GM12878 (cell line): ENCODE results near the gene PCP2. TPM values are rescaled to one million over a fixed set of nuclear protein-coding genes. Genes with fewer than 3 reads are reported as not detected.

ENCODE experiments used
- ATAC-seq: fragments of 200-7000 bp; cut with Tn5 transposase; 3 replicates; pipeline ENCODE4 v1.9.1; 2020; ENCODE audit warnings: mild to moderate bottlenecking, moderate library complexity
- BruUV-seq: library from RNA; stranded (reverse); fragments of 400-500 nt; replicated peaks from 2 replicates; lab custom pipeline; 2021; lab: Mats Ljungman, UMichigan
- CTCF ChIA-PET: fragments of 300-600 bp; sonication (Branson Sonifier 250); formaldehyde crosslinking; extraction: SDS; loops from one replicate; lab custom pipeline; 2021; ENCODE audit warnings: inconsistent platforms; lab: Yijun Ruan, JAX
- POLR2A ChIA-PET: fragments of 350-600 bp; formaldehyde crosslinking; extraction: SDS; loops from one replicate; lab custom pipeline; 2021; ENCODE audit warnings: inconsistent platforms; lab: Charles Lee
- RAD21 ChIA-PET: fragments of 300-600 bp; sonication (Branson Sonifier 250); formaldehyde crosslinking; loops from one replicate; lab custom pipeline; 2023; ENCODE audit warnings: antibody characterized with exemption; ENCODE audit not compliant: unreplicated experiment; lab: Charles Lee
- SMC1A ChIA-PET: fragments of 300-600 bp; sonication (Branson Sonifier 250); formaldehyde crosslinking; loops from one replicate; lab custom pipeline; 2023; ENCODE audit not compliant: unreplicated experiment, uncharacterized antibody; lab: Charles Lee
- DNase-seq: peaks from one replicate; pipeline ENCODE4 v3.0.0-alpha.2; 2011; ENCODE audit warnings: low read depth, low spot score
- FAIRE-seq: peaks from 3 replicates; lab custom pipeline; 2011; peaks lifted over from hg19 to GRCh38; lab: Jason Lieb, UNC
- H2AFZ ChIP-seq: 2 replicates; pipeline ENCODE4 v1.6.0; 2011; ENCODE audit warnings: low read depth, low read length, control low read depth; ENCODE audit not compliant: control insufficient read depth
- H3K27ac ChIP-seq: 2 replicates; pipeline ENCODE4 v1.5.1; 2011; ENCODE audit warnings: control low read depth; ENCODE audit not compliant: control insufficient read depth, insufficient read depth
- H3K27me3 ChIP-seq, 2 experiments: replicated peaks in 1 of 2; 2 replicates each; pipeline versions ENCODE4 v1.6.0 to v1.6.1; 2011; ENCODE audit warnings: low read length in 1 of 2; ENCODE audit not compliant: control insufficient read depth in 2 of 2, insufficient read depth in 2 of 2
- H3K36me3 ChIP-seq, 2 experiments: 2 replicates each; pipeline ENCODE4 v1.5.1; 2011; ENCODE audit warnings: low read length in 1 of 2; ENCODE audit not compliant: control insufficient read depth in 2 of 2, insufficient read depth in 2 of 2
- H3K4me1 ChIP-seq: 2 replicates; pipeline ENCODE4 v1.6.1; 2011; ENCODE audit warnings: mild to moderate bottlenecking, low read length, moderate library complexity, mixed read lengths; ENCODE audit not compliant: control insufficient read depth, insufficient read depth
- H3K4me2 ChIP-seq: 2 replicates; pipeline ENCODE4 v1.6.0; 2011; ENCODE audit warnings: control low read depth; ENCODE audit not compliant: control insufficient read depth, insufficient read depth
- H3K4me3 ChIP-seq: fragments of 200-600 bp; sonication (generic); 2 replicates; pipeline ENCODE4 v1.5.1; 2016
- H3K79me2 ChIP-seq: 2 replicates; pipeline ENCODE4 v1.6.0; 2011; ENCODE audit warnings: low read length; ENCODE audit not compliant: control insufficient read depth, insufficient read depth
- H3K9ac ChIP-seq: 2 replicates; pipeline ENCODE4 v1.8.0; 2011; ENCODE audit warnings: low read length, control low read depth, mixed read lengths; ENCODE audit not compliant: control insufficient read depth, insufficient read depth
- H3K9me3 ChIP-seq: replicated peaks from 3 replicates; pipeline ENCODE4 v1.5.1; 2011; ENCODE audit warnings: mild to moderate bottlenecking, low read length; ENCODE audit not compliant: control insufficient read depth, insufficient read depth
- H4K20me1 ChIP-seq: 2 replicates; pipeline ENCODE4 v1.6.0; 2011; ENCODE audit not compliant: control insufficient read depth, insufficient read depth
- ASH2L ChIP-seq: fragments of 300-600, 200-600 bp; sonication (generic); IDR thresholded peaks from 2 replicates; pipeline ENCODE4 v1.6.1; 2017; ENCODE audit warnings: low read depth, mild to moderate bottlenecking, borderline replicate concordance
- CHD1 ChIP-seq: IDR thresholded peaks from 2 replicates; pipeline ENCODE4 v1.6.1; 2012; ENCODE audit warnings: low read depth, low read length, improper control_type of control experiment
- LARP7 ChIP-seq: fragments of 450-650 bp; IDR thresholded peaks from 2 replicates; pipeline ENCODE4 v1.6.1; 2017; ENCODE audit warnings: mild to moderate bottlenecking
- NFXL1 ChIP-seq: fragments of 450-650 bp; IDR thresholded peaks from 2 replicates; pipeline ENCODE4 v1.6.1; 2017; ENCODE audit warnings: antibody characterized with exemption, mild to moderate bottlenecking, borderline replicate concordance
- NKRF ChIP-seq: fragments of 450-650 bp; conservative IDR thresholded peaks from 2 replicates; pipeline ENCODE4 v1.6.1; 2017; ENCODE audit warnings: mild to moderate bottlenecking, moderate library complexity
- PML ChIP-seq: IDR thresholded peaks from 2 replicates; pipeline ENCODE4 v1.6.1; 2012; ENCODE audit warnings: low read length, inconsistent platforms
- RAD21 ChIP-seq: IDR thresholded peaks from 2 replicates; pipeline ENCODE4 v1.6.1; 2011; ENCODE audit warnings: mild to moderate bottlenecking, low read depth, low read length, moderate library complexity; ENCODE audit not compliant: insufficient read depth
- RUNX3 ChIP-seq: IDR thresholded peaks from 2 replicates; pipeline ENCODE4 v1.6.1; 2012; ENCODE audit warnings: low read length, inconsistent platforms
- TAF1 ChIP-seq: IDR thresholded peaks from 2 replicates; pipeline ENCODE4 v1.6.1; 2011; ENCODE audit warnings: mild to moderate bottlenecking, low read depth, low read length, borderline replicate concordance
- ZNF687 ChIP-seq: fragments of 450-650 bp; IDR thresholded peaks from 2 replicates; pipeline ENCODE4 v1.6.1; 2017; ENCODE audit warnings: mild to moderate bottlenecking, moderate library complexity
- ZZZ3 ChIP-seq: IDR thresholded peaks from 2 replicates; pipeline ENCODE4 v1.6.1; 2011; ENCODE audit warnings: low read depth; ENCODE audit not compliant: control insufficient read depth, insufficient read length
- WGBS: methylation state at CpG from one replicate; pipeline ENCODE4 v1.1.6; 2016; ENCODE audit warnings: low lambda C conversion rate; ENCODE audit not compliant: insufficient replicate concordance, insufficient coverage; ENCODE audit errors: missing lambda C conversion rate; 5-methylcytosine and 5-hydroxymethylcytosine counted together
- in situ Hi-C: fragments of 300-500 bp; cut with MboI; formaldehyde crosslinking; loops from 9 replicates; pipeline ENCODE4 v1.14.3; 2018; ENCODE audit warnings: mixed read lengths
- intact Hi-C: fragments of 100-400 bp; cut with micrococcal nuclease; formaldehyde crosslinking; loops from one replicate; pipeline ENCODE4 v1.14.2; 2022; ENCODE audit not compliant: unreplicated experiment
- polyA plus RNA-seq, 11 experiments: library from polyadenylated mRNA; depleted of rRNA in 4 of 11; unstranded in 6 of 11; stranded (reverse) in 5 of 11; fragments of >200 nt; fragmentation: Nextera tagmentation in 4 of 11; fragmentation: Illumina TruSeq in 1 of 11; extraction: Ambion mirVana in 4 of 11; extraction: Trizol in 1 of 11; gene quantifications; 1 replicate in 1 of 11; 2 replicates in 10 of 11; pipeline versions ENCODE4 v1.2.1 to v1.2.3, GENCODE V29; 2011 to 2016; ENCODE audit warnings: inconsistent platforms in 2 of 11, missing spikeins in 2 of 11, low read depth in 1 of 11
- total RNA-seq, 4 experiments: library from RNA; depleted of rRNA in 3 of 4; stranded (reverse); fragments of >200 nt in 3 of 4; fragmentation: Illumina TruSeq in 1 of 4; extraction: Trizol in 1 of 4; gene quantifications; 2 replicates each; pipeline versions ENCODE4 v1.2.1 to v1.2.3, GENCODE V29; 2013 to 2021
- TF ChIP-seq, protein P1 (sequence below): IDR thresholded peaks from 2 replicates; pipeline ENCODE4 v1.6.1; 2012; ENCODE audit warnings: low read depth, low read length, improper control_type of control experiment
- TF ChIP-seq, protein P2 (sequence below): IDR thresholded peaks from 2 replicates; pipeline ENCODE4 v1.6.1; 2011; ENCODE audit warnings: low read depth, mild to moderate bottlenecking, low read length, moderate library complexity, borderline replicate concordance; ENCODE audit errors: extremely low read depth
- TF ChIP-seq, protein P3 (sequence below): fragments of 150-350 bp; IDR thresholded peaks from 2 replicates; pipeline ENCODE4 v1.6.1; 2014; ENCODE audit warnings: mild to moderate bottlenecking, low read depth, low read length

PCP2 gene
- total and polyA plus RNA-seq, 10 of the 15 experiments (the other 5 are each of a cell fraction or from before 2014, with no cell fraction given) = 0.10 to 0.62 (median 0.31) TPM; not detected in 5

DNA sequence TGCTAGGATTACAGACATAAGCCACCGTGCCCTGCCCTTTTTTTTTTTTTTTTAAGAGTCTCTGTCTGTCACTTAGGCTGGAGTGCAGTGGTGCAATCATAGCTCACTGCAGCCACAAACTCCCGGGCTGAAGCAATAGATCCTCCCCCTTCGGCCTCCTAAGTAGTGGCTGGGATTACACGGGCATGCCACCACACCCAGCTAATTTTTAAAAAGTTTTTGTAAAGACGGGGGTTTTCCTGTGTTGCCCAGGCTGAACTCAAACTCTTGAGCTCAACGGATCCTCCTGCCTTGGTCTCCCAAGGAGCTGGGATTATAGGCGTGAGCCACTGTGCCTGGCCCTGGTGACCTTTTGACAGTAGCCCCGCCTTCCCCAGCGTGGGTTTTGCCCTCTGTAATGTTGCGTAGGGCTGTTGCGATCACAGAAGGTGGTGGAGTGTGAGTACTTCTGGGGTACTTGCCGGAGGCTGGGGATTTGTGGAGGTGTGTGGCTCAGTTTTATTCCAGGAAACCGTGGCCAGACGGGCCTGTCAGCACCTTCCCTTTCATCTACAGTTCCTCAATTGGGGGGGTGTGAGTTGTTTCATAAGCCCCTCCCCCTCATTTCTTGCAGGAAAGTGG is 23.7 kb upstream of the PCP2 start:
- WGBS = 56% methylated on average over 14 of the region's 14 CpGs
- Histone ChIP-seq H3K36me3 (no peaks in the 10 kb centered on the region), H4K20me1 (no peaks in the 10 kb centered on the region), H3K9me3 (no peaks in the 10 kb centered on the region), H2AFZ (peak overlapping the region; percentile 51), H3K4me1 (peaks cover 19% of the 10 kb centered on the region), H3K79me2 (no peaks in the 10 kb centered on the region), H3K27me3 (no peaks in the 10 kb centered on the region), H3K4me2 (peak overlapping the region; percentile 70; the same call in 1 of the 2 replicates), H3K9ac (no peak overlapping the region), H3K27ac (no peak overlapping the region), H3K4me3 (no peak overlapping the region)
- CTCF ChIA-PET = interaction anchor here (1.1 to 1.2 kb wide), 2 partner anchors 23 to 24 kb away, joined by 3 to 5 read pairs; partner anchors contain the start of gene TRAPPC5
- intact Hi-C loops (no loop called here), in situ Hi-C loops (no loop called here)
- BruUV-seq = no TSS peak
- RAD21 ChIA-PET = interaction anchor here (0.6 to 1.1 kb wide), 3 partner anchors 89 to 142 kb away, joined by 3 to 5 read pairs (median 3); no protein-coding TSS in a partner anchor
- SMC1A ChIA-PET = interaction anchor here (0.6 to 1.1 kb wide), 4 partner anchors 20 to 142 kb away, joined by 3 read pairs; no protein-coding TSS in a partner anchor
- POLR2A ChIA-PET = interaction anchor here (0.8 kb wide), 1 partner anchor 19 kb away, joined by 4 read pairs; no protein-coding TSS in a partner anchor
- DNase-seq (no peak), FAIRE-seq (no peak), ATAC-seq (no peak)
- TF ChIP-seq RAD21 (no peak), ASH2L (no peak), RUNX3 (no peak), NKRF (no peak), LARP7 (no peak), CHD1 (no peak), PML (no peak), TAF1 (no peak), ZNF687 (no peak), ZZZ3 (no peak), NFXL1 (no peak)
- TF ChIP-seq, protein P1, sequence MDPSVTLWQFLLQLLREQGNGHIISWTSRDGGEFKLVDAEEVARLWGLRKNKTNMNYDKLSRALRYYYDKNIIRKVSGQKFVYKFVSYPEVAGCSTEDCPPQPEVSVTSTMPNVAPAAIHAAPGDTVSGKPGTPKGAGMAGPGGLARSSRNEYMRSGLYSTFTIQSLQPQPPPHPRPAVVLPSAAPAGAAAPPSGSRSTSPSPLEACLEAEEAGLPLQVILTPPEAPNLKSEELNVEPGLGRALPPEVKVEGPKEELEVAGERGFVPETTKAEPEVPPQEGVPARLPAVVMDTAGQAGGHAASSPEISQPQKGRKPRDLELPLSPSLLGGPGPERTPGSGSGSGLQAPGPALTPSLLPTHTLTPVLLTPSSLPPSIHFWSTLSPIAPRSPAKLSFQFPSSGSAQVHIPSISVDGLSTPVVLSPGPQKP = no peak
- TF ChIP-seq, protein P2, sequence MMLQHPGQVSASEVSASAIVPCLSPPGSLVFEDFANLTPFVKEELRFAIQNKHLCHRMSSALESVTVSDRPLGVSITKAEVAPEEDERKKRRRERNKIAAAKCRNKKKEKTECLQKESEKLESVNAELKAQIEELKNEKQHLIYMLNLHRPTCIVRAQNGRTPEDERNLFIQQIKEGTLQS = no peak
- TF ChIP-seq, protein P3, sequence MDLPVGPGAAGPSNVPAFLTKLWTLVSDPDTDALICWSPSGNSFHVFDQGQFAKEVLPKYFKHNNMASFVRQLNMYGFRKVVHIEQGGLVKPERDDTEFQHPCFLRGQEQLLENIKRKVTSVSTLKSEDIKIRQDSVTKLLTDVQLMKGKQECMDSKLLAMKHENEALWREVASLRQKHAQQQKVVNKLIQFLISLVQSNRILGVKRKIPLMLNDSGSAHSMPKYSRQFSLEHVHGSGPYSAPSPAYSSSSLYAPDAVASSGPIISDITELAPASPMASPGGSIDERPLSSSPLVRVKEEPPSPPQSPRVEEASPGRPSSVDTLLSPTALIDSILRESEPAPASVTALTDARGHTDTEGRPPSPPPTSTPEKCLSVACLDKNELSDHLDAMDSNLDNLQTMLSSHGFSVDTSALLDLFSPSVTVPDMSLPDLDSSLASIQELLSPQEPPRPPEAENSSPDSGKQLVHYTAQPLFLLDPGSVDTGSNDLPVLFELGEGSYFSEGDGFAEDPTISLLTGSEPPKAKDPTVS = no peak
